Activated naive CD8-positive, alpha-beta T cell treated with anti-CD3 and anti-CD28 coated beads, Interleukin-2, amount 10 ng/mL, durations not matched to agents 7 days and 5 days (primary cell): Measurements from ENCODE around the gene NFKBIB. TPM values are rescaled to one million over a fixed set of nuclear protein-coding genes. Genes with fewer than 3 reads are reported as not detected.

ENCODE experiments used
- ATAC-seq: fragments of 150-1000 bp; cut with Tn5 transposase; one replicate; pipeline ENCODE4 v1.10.0; 2021; ENCODE audit warnings: low read depth, moderate library complexity
- POLR2A ChIA-PET: fragments of 350-600 bp; sonication (Branson Sonifier 250); formaldehyde crosslinking; loops from one replicate; lab custom pipeline; 2021; ENCODE audit warnings: antibody characterized with exemption; lab: Charles Lee
- DNase-seq: peaks from one replicate; pipeline ENCODE4 v3.0.0; 2021
- H3K27ac Mint-ChIP-seq: one replicate; pipeline ENCODE4 v1.8.0; 2022; ENCODE audit warnings: mild to moderate bottlenecking, mixed read lengths
- H3K27me3 Mint-ChIP-seq: one replicate; pipeline ENCODE4 v1.8.0; 2022; ENCODE audit warnings: mild to moderate bottlenecking, moderate library complexity, mixed read lengths
- H3K36me3 Mint-ChIP-seq: one replicate; pipeline ENCODE4 v1.8.0; 2021; ENCODE audit warnings: mild to moderate bottlenecking, mixed read lengths
- H3K4me1 Mint-ChIP-seq: one replicate; pipeline ENCODE4 v1.8.0; 2021; ENCODE audit warnings: mixed read lengths
- H3K4me3 Mint-ChIP-seq: one replicate; pipeline ENCODE4 v1.8.0; 2022; ENCODE audit warnings: mild to moderate bottlenecking, moderate library complexity, mixed read lengths
- H3K9me3 Mint-ChIP-seq: one replicate; pipeline ENCODE4 v1.8.0; 2021; ENCODE audit warnings: mixed read lengths
- total RNA-seq, 2 experiments: library from RNA; stranded (reverse); gene quantifications; one replicate each; pipeline ENCODE4 v1.2.3, GENCODE V29; 2021

The NFKBIB gene
- total RNA-seq, 2 experiments from 2014 or later = 30.0 to 31.1 TPM

DNA sequence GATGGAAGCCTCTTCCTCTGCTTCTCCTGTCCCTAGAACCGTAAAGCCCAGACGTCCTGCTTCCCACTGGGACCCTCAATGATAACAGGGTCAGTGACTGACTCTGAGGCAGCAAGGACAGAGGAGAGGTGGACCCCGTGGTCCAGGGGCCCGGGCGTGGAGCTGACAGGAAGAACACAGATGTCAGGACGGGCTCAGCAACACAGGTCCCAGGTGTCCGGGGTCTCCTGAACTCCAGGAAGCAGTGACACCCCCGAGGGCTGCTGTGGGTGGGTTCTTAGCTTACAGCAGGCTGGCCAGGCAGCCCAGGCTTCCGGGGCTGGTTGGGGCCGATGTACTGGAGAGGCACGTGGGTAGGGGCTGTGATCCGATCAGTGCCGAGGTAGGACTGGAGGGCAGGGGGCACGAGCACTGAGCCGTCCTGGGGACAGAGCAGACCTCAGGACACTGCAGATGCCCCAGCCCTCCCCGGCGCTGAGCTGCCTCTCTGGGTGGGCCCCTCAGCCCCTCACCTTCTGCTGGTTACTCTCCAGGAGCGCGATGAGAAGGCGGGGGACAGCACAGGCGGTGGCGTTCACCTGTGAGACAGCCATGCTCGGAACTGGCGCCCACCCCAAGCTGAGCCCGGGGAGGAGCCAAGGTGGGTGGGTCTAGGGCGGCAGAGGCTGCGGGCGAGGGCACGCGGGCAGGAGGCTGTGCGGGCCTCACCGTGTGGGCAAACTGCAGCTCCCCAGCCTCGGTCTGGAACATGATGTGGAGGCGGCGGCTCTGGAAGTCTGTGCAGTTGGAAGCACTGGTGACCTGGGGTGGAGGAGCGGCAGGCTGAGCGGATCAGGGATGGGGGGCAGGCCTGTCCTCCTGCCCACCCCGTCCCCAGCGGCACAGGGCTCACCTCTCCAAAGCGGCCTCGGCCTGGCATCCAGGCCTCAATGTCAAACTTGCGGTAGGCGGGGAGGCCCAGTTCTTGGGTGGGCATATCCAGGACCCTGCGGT lies 15.9 kb downstream of the NFKBIB start:
- no peak overlapping the region for H3K4me3 Mint-ChIP-seq
- no peak overlapping the region for H3K27ac Mint-ChIP-seq
- no peaks in the 10 kb centered on the region for H3K9me3 Mint-ChIP-seq
- DNase-seq (no peak), ATAC-seq (no peak)
- peaks cover 2% of the 10 kb centered on the region for H3K36me3 Mint-ChIP-seq
- POLR2A ChIA-PET = interaction anchor here (0.6 to 1.4 kb wide), 2 partner anchors 9 to 12 kb away, joined by 3 to 4 read pairs; no protein-coding TSS in a partner anchor
- H3K4me1 Mint-ChIP-seq = peaks cover 6% of the 10 kb centered on the region
- H3K27me3 Mint-ChIP-seq = no peaks in the 10 kb centered on the region

DNA sequence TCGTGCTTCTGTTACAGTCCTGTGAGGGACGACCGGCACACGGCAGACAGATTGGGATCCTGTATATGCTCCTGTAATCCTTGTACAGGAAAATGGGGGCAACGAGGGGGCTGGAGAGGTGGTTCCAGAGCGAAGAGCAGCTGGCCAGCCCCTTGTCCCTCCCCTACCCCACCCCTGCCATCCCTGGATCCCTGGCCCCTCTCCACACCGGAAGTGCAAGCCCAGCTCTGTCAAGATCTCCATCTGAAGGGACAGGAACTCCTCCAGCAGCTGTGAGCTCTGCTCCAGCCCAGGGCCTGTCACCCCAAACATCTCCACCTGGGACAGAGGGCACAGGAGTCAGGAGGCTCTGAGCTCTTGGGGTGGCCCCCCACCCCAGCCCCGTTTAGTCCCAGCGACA lies 17.7 kb downstream of the NFKBIB start:
- ATAC-seq (no peak), DNase-seq (no peak)
- no peaks in the 10 kb centered on the region for H3K27me3 Mint-ChIP-seq
- H3K36me3 Mint-ChIP-seq = peaks cover 6% of the 10 kb centered on the region
- no peak overlapping the region for H3K4me3 Mint-ChIP-seq
- POLR2A ChIA-PET = no interaction called here
- H3K4me1 Mint-ChIP-seq = peaks cover 6% of the 10 kb centered on the region
- no peaks in the 10 kb centered on the region for H3K9me3 Mint-ChIP-seq
- H3K27ac Mint-ChIP-seq = no peak overlapping the region

DNA sequence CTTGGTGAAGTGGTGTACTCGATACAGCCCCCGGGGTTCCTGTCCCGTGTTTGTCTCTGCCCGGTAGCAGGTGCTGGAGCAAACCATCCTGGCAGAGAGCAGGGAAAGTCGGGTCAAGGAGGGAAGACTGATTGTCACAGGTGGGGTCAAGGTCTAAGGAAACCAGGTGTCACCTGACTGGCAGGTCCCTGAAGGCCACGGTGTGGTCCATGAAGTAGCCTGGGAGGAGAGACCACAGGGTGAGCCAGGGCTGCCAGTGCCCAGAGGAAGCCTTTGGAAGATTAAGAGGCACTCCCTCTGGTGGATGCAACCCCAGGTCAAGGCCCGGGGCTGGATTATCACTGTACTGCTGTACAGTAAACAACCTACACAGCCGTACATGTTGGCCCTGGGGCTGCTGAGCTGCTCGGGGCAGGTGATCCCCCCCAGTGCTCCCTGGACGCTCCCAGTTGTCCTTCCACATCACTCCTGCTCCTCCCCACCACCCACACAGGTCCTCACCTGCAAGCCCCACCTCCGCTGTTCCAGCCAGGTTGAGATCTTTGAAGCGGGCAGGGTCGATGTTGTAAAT lies 18.2 kb downstream of the NFKBIB start:
- POLR2A ChIA-PET = no interaction called here
- H3K27ac Mint-ChIP-seq = no peak overlapping the region
- H3K36me3 Mint-ChIP-seq = peaks cover 6% of the 10 kb centered on the region
- H3K4me1 Mint-ChIP-seq = peaks cover 2% of the 10 kb centered on the region
- H3K4me3 Mint-ChIP-seq = no peak overlapping the region
- ATAC-seq (no peak), DNase-seq (no peak)
- H3K9me3 Mint-ChIP-seq = no peaks in the 10 kb centered on the region
- H3K27me3 Mint-ChIP-seq = no peaks in the 10 kb centered on the region

DNA sequence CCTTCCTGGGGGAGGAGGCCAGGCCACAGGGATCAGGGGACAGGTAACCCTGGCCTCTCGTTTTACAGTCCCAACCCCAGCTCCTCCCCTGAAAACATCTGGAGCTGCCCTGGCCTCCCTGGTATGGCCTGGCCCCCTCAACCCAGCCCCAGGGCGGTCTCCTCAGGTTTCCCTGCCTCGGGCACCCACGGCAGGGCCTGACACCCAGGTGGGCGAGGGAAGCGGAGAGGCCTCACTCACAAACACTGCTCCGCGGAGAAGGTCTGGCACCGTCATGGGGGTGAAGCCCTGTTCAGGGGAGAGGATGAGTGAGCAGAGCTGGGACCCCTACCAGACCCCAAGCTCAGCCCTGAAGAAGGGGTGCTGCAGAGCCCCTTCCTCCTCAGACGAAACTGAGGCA lies 18.8 kb downstream of the NFKBIB start:
- Mint-ChIP-seq H3K27ac (no peak overlapping the region), H3K4me3 (no peak overlapping the region), H3K4me1 (no peaks in the 10 kb centered on the region), H3K27me3 (no peaks in the 10 kb centered on the region), H3K36me3 (peaks cover 6% of the 10 kb centered on the region), H3K9me3 (no peaks in the 10 kb centered on the region)
- POLR2A ChIA-PET = no interaction called here
- no peak for ATAC-seq
- DNase-seq = no peak

DNA sequence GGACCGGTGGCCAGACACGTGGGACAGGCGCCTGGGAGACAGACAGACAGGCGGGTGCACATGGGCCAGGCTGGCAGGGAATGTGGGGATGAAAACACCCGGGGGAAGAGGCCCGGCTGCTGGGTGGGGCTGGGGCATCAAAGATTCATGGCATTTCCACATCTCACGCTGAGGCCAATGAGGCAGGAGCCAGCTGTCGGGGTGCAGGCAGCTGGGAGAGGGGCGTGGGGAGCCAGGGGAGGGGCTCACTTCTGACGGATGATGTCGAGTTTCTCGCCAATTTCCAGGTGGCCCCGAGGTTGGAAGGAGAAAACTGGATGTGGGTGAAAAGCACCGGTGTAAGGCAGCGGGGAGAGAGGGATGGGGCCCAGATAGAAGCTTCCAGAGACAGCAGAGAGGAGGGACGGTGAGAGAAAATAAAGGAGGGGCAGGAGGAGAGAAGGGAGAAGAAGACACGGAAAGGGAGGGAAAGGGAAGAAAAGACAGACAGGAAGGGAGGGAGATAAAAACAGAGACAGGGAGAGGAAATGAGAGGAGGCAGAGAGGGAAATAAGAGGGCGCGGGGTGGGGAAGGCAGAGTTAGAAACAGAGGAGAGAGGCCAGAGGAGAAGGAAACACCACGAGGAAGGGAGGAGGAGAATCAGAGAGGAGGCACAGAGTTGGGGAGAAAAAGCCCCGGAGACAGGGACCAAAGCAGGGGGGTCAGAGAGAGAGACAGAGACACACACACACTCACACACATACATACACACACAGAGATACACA lies 20.2 kb downstream of the NFKBIB start:
- H3K4me1 Mint-ChIP-seq = no peaks in the 10 kb centered on the region
- ATAC-seq (no peak), DNase-seq (no peak)
- no peak overlapping the region for H3K4me3 Mint-ChIP-seq
- no peak overlapping the region for H3K27ac Mint-ChIP-seq
- no peaks in the 10 kb centered on the region for H3K9me3 Mint-ChIP-seq
- H3K27me3 Mint-ChIP-seq = no peaks in the 10 kb centered on the region
- H3K36me3 Mint-ChIP-seq = peaks cover 6% of the 10 kb centered on the region
- POLR2A ChIA-PET = no interaction called here

DNA sequence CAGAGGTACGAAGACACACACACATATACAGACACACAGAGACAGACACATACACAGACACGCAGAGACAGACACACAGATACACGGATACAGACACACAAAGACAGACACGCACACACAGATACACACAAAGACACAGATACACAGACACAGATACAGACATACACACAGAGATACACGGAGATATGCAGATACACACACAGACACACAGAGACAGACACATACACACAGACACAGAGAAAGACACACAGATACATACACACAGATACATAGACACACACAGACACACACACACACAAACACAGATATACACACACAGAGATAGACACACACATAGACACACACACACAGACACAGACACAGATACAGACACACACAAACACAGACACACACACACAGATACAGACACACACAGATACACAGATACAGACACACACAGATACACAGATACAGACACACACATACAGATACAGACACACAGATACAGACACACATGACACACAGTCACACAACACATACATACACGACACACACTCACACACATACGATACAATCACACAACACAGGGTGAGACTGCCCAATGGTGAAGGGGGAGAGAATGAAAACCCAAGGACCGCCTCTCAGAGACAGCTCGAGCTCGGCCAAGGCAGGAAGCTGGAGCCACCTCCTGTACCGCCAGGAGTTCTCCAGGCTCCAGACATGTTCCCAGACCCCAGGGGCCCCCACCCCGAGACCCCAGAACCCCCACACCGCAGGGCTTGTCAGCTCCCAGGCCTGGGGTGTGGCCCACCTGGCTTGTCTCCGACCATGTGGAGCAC lies 21.0 kb downstream of the NFKBIB start:
- Mint-ChIP-seq H3K27ac (no peak overlapping the region), H3K4me3 (no peak overlapping the region), H3K4me1 (no peaks in the 10 kb centered on the region)

DNA sequence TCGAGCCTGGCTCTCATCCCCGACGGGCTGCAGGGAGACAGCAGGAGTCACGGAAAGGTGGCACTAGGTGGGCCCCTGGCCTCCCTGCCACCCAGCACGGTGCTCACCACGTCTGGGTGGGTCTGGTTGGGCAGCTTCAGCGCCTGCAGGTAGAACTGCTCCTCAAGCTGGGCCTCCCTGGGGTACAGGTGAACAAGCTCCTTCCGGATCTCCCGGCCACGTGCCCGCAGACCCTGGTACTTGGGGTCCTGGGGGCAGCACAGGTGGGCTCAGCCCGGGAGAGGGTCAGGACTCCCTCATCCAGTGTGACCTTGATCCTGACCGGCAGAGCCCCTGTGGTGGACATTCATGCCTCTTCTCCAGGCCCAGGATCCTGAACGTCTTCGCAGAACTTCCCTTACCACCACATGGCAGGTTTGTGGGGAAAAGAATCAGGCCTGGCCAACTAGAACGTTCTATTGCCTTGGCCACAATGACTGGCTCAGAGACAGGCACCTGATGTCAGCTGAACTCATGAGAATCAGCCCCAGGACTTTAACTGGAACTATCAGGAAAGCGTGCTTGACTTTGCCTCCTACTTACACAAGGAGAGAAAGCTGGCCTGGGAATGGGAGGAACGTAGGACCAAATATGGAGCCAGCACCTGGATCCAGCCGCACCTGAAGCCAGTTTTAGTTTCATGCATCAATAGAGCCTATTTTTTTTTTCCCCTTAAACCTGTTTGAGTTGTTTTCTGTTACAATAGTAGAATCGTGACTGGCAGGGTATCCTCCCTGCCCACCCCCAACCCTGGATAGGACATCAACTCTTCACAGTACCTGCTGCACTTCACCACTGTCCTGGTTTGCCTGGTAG lies 21.9 kb downstream of the NFKBIB start:
- Mint-ChIP-seq H3K9me3 (no peaks in the 10 kb centered on the region), H3K27ac (no peak overlapping the region), H3K4me3 (no peak overlapping the region), H3K36me3 (peaks cover 6% of the 10 kb centered on the region), H3K27me3 (no peaks in the 10 kb centered on the region), H3K4me1 (no peaks in the 10 kb centered on the region)
- POLR2A ChIA-PET = interaction anchor here (0.9 kb wide), 1 partner anchor 9 kb away, joined by 3 read pairs; the partner anchor contains the start of genes MRPS12 and SARS2
- no peak for DNase-seq
- ATAC-seq = no peak

More for the DNA sequence above, 21.0 kb downstream of the NFKBIB start:
- DNase-seq = no peak
- POLR2A ChIA-PET = interaction anchor here (0.9 kb wide), 1 partner anchor 10 kb away, joined by 3 read pairs; the partner anchor contains the start of genes MRPS12 and SARS2
- Mint-ChIP-seq H3K36me3 (peaks cover 6% of the 10 kb centered on the region), H3K27me3 (no peaks in the 10 kb centered on the region), H3K9me3 (no peaks in the 10 kb centered on the region)
- no peak for ATAC-seq

DNA sequence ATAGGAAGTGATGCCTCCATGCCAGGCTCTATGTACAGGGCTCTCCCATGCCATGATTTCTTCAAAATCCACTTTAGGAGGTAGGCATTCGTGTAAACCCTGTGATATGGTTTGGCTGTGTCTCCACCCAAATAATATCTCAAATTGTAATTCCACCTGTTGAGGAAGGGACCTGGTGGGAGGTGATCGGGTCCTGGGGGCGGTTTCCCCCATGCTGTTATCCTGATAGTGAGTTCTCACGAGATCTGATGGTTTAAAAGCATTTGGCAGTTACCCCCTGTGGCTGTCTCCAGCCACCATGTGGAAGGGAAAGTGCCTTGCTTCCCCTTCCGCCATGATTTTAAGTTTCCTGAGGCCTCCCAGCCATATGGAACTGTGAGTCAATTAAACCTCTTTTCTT lies 22.7 kb downstream of the NFKBIB start:
- H3K36me3 Mint-ChIP-seq = peaks cover 6% of the 10 kb centered on the region
- H3K9me3 Mint-ChIP-seq = no peaks in the 10 kb centered on the region
- ATAC-seq (no peak), DNase-seq (no peak)
- H3K27me3 Mint-ChIP-seq = no peaks in the 10 kb centered on the region
- no peaks in the 10 kb centered on the region for H3K4me1 Mint-ChIP-seq
- H3K4me3 Mint-ChIP-seq = no peak overlapping the region
- no peak overlapping the region for H3K27ac Mint-ChIP-seq
- POLR2A ChIA-PET = interaction anchor here (0.7 kb wide), 1 partner anchor 25 kb away, joined by 4 read pairs; no protein-coding TSS in a partner anchor

DNA sequence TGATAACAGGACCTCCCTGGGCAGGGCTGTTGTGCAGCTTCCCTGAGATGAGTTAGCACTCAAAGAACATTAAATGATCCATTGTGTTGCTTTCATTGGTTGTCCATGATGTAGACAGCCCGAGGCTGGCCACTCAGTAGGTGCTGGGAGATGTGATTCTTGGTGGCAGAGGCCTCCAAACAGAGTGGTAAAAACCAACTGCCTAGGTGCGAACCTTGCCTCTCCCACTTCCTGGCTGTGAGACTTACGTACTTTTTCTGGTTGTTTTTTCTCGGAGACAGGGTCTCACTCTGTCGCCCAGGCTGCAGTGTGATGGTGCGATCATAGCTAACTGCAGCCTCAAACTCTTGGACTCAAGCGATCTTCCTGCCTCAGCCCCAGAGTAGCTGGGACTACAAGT lies 24.6 kb downstream of the NFKBIB start:
- POLR2A ChIA-PET = interaction anchor here (0.6 kb wide), 1 partner anchor 295 kb away, joined by 3 read pairs; no protein-coding TSS in a partner anchor
- Mint-ChIP-seq H3K9me3 (no peaks in the 10 kb centered on the region), H3K4me3 (no peak overlapping the region), H3K27me3 (no peaks in the 10 kb centered on the region), H3K36me3 (peaks cover 8% of the 10 kb centered on the region), H3K27ac (no peak overlapping the region), H3K4me1 (peaks cover 11% of the 10 kb centered on the region)
- DNase-seq = no peak
- ATAC-seq = no peak

DNA sequence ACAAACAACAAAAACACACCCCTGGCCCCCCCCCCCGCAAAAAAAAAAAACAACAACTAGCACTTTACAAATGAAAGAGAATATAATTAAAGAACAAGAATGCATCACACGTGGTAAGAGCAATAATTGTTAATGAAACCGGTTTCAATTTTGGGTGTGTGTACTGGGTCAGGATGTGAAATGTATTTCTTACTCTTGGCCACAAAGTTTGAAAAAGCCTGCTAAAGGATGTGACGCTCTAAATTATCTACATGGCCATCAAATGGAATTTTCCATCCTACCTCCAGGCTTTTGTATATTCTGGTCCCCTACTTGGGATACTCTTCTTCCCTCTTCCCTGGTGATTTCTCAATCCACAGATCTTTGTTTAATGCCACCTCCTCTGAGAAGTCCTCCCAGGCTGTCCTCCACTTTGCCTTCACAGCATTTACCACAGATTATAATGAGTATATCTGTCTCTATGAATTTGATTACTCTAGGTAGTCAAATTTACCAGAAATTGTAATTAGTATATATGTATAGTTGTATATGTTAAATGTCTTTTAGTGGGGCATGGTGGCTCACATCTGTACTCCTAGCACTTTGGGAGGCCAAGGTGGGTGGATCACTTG lies 28.7 kb downstream of the NFKBIB start:
- H3K4me3 Mint-ChIP-seq = peak overlapping the region; percentile 98
- peaks cover 29% of the 10 kb centered on the region for H3K4me1 Mint-ChIP-seq
- H3K9me3 Mint-ChIP-seq = no peaks in the 10 kb centered on the region
- ATAC-seq (no peak), DNase-seq (no peak)
- POLR2A ChIA-PET = interaction anchor here (0.7 to 1.7 kb wide), 2 partner anchors 13 to 292 kb away, joined by 3 read pairs; no protein-coding TSS in a partner anchor
- no peaks in the 10 kb centered on the region for H3K27me3 Mint-ChIP-seq
- H3K27ac Mint-ChIP-seq = peak overlapping the region; percentile 27
- peaks cover 9% of the 10 kb centered on the region for H3K36me3 Mint-ChIP-seq

DNA sequence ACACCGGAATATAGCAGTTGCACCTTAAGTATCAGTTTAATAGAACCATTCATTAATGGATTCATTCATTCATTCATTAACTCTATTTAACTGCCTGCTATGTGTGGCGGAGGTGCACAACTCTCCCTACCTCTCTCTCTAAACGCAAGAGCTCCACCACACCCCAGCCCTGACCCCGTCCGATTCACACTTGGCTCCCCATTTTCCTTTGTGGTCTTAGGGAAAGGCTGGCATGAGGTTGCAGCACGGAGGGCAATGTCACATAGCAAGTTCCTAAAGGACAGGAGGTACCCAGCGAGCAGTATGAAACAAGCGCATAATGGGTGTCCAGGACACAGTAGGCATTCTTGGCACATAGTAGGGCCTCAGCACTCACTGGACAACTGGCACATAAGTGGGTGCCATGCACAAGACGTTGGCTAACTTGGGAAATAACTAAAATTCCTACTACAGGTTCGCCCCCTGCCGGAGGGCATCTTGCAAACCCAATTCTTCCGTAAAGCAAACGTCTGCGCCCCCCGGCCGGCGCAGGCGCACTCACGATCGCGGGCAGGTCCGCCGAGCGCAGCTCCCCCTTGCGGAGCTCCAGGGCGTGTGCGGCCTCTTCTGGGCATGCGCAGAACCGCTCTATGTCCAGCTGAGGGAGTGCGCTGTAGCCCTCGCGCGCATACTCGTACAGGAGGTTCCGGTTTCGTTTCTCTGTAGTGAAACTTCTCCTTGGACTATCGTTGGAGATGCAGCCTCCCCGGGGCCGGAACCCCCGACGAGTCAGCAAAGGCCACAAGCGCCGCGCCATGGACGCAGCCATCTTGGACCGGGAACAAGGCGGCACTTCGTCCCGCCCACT lies 30.4 kb downstream of the NFKBIB start, which contains the start of gene SARS2:
Gene SARS2 (minus strand): TSS at position 835 of the 847 bp plus-strand sequence. CDS start 27 bp downstream, at position 808.
- POLR2A ChIA-PET = interaction anchor here (0.6 to 3.7 kb wide), 21 partner anchors 9 to 556 kb away, joined by 3 to 13 read pairs (median 5); partner anchors contain the start of genes ECH1, EIF3K, FAM98C and MAP4K1
- H3K9me3 Mint-ChIP-seq = peaks cover 6% of the 10 kb centered on the region
- H3K36me3 Mint-ChIP-seq = peaks cover 24% of the 10 kb centered on the region
- H3K4me1 Mint-ChIP-seq = peaks cover 29% of the 10 kb centered on the region
- DNase-seq = peak; percentile 96
- peak within 1 kb of the TSS; percentile 99 for H3K27ac Mint-ChIP-seq
- H3K4me3 Mint-ChIP-seq = peak within 1 kb of the TSS; percentile 98
- H3K27me3 Mint-ChIP-seq = no peaks in the 10 kb centered on the region
- peak; percentile 74 for ATAC-seq
